Kidney epithelial cell (primary cell): ENCODE data around the gene PLCB2. TPM values are rescaled to one million over a fixed set of nuclear protein-coding genes. Genes with fewer than 3 reads are reported as not detected.

Source experiments
- DNase-seq: peaks from one replicate; pipeline ENCODE4 v3.0.0-alpha.2; 2010; ENCODE audit warnings: low read depth
- H3K27me3 ChIP-seq: 2 replicates; pipeline ENCODE4 v1.6.0; 2011; ENCODE audit warnings: low read length; ENCODE audit not compliant: control insufficient read depth, insufficient read depth
- H3K36me3 ChIP-seq: 2 replicates; pipeline ENCODE4 v1.5.1; 2011; ENCODE audit warnings: low read length; ENCODE audit not compliant: control insufficient read depth, insufficient read depth
- H3K4me3 ChIP-seq: 2 replicates; pipeline ENCODE4 v1.5.1; 2011; ENCODE audit warnings: low read depth, mild to moderate bottlenecking, control low read depth, low read length
- total RNA-seq: library from RNA; depleted of rRNA; stranded (reverse); fragments of >200 nt; gene quantifications from 2 replicates; pipeline ENCODE4 v1.2.3, GENCODE V29; 2015
- TF ChIP-seq, protein P1 (sequence below): IDR thresholded peaks from 2 replicates; pipeline ENCODE4 v1.5.1; 2011; ENCODE audit warnings: mild to moderate bottlenecking, moderate library complexity, low read length, control low read depth, inconsistent platforms; ENCODE audit not compliant: insufficient read depth, poor library complexity, severe bottlenecking

The PLCB2 gene
- total RNA-seq, 1 donor from 2014 or later, result 1.5 TPM

DNA sequence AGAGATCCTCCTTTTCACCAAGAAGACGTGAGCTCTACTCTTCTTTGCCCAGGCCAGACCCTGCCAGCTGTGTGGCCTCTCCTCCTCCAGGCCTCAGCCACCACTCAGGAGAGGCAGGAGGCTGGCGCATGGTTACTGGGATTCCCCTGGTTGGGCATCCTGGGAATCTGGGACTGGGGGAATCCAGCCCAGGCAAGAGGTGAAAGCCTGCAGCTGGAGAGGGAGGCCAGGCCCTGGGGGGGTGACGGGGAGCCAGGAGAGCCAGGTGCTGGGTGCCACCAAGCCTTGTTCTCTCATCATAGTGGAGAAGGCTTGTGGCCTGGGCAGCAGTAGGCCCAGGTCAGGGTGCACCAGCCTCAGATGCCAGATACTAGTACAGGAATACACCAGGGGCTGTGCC, 26.8 kb upstream of the PLCB2 start:
- Histone ChIP-seq H3K4me3 (no peak overlapping the region), H3K36me3 (peaks cover 3% of the 10 kb centered on the region), H3K27me3 (no peaks in the 10 kb centered on the region)
- TF ChIP-seq, protein P1, sequence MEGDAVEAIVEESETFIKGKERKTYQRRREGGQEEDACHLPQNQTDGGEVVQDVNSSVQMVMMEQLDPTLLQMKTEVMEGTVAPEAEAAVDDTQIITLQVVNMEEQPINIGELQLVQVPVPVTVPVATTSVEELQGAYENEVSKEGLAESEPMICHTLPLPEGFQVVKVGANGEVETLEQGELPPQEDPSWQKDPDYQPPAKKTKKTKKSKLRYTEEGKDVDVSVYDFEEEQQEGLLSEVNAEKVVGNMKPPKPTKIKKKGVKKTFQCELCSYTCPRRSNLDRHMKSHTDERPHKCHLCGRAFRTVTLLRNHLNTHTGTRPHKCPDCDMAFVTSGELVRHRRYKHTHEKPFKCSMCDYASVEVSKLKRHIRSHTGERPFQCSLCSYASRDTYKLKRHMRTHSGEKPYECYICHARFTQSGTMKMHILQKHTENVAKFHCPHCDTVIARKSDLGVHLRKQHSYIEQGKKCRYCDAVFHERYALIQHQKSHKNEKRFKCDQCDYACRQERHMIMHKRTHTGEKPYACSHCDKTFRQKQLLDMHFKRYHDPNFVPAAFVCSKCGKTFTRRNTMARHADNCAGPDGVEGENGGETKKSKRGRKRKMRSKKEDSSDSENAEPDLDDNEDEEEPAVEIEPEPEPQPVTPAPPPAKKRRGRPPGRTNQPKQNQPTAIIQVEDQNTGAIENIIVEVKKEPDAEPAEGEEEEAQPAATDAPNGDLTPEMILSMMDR, result no peak
- no peak for DNase-seq

- H3K27me3 ChIP-seq, result no peaks in the 10 kb centered on the region
- peaks cover 3% of the 10 kb centered on the region for H3K36me3 ChIP-seq
- TF ChIP-seq, protein P1, result no peak
- no peak for DNase-seq
- H3K4me3 ChIP-seq, result no peak overlapping the region
Measured at GRCh38 chr15:40333922-40334492, 26.3 kb upstream of the PLCB2 start.

GRCh38 chr15:40332113-40332781, 24.5 kb upstream of the PLCB2 start:
- H3K36me3 ChIP-seq, result peaks cover 3% of the 10 kb centered on the region
- TF ChIP-seq, protein P1, result no peak
- no peaks in the 10 kb centered on the region for H3K27me3 ChIP-seq
- H3K4me3 ChIP-seq, result no peak overlapping the region
- no peak for DNase-seq

- Histone ChIP-seq H3K27me3 (no peaks in the 10 kb centered on the region), H3K36me3 (peaks cover 2% of the 10 kb centered on the region), H3K4me3 (no peak overlapping the region)
- DNase-seq, result no peak
- TF ChIP-seq, protein P1, result no peak
Measured at GRCh38 chr15:40331637-40332036, 23.9 kb upstream of the PLCB2 start.

GRCh38 chr15:40331026-40331425, 23.3 kb upstream of the PLCB2 start:
- H3K27me3 ChIP-seq, result no peaks in the 10 kb centered on the region
- TF ChIP-seq, protein P1, result no peak
- H3K36me3 ChIP-seq, result no peaks in the 10 kb centered on the region
- H3K4me3 ChIP-seq, result no peak overlapping the region
- no peak for DNase-seq

- TF ChIP-seq, protein P1, result no peak
- Histone ChIP-seq H3K36me3 (no peaks in the 10 kb centered on the region), H3K4me3 (no peak overlapping the region), H3K27me3 (no peaks in the 10 kb centered on the region)
- DNase-seq, result no peak
Measured at GRCh38 chr15:40330368-40330836, 22.7 kb upstream of the PLCB2 start.
